HuH-7.5 (cell line): ENCODE measurements around the gene ULK2.

ENCODE experiments used
- DNase-seq: peaks from one replicate; pipeline ENCODE4 v3.0.0; 2011; ENCODE audit warnings: low spot score

ULK2 gene

GRCh38 chr17:19747159-19747719 lies 120.5 kb downstream of the ULK2 start:
- no peak for DNase-seq

GRCh38 chr17:19746517-19746916 lies 121.2 kb downstream of the ULK2 start:
- DNase-seq = no peak

GRCh38 chr17:19744922-19745757 lies 122.6 kb downstream of the ULK2 start:
- DNase-seq = peak; percentile 73

GRCh38 chr17:19744492-19744891 lies 123.2 kb downstream of the ULK2 start:
- DNase-seq = peak; percentile 21

GRCh38 chr17:19743101-19744100 lies 124.3 kb downstream of the ULK2 start:
- DNase-seq = no peak

- no peak for DNase-seq
These were observed 125.2 kb downstream of the ULK2 start for GRCh38 chr17:19742495-19742894.

- DNase-seq = no peak
These were observed 125.8 kb downstream of the ULK2 start for GRCh38 chr17:19741832-19742457.

GRCh38 chr17:19740933-19741332 lies 126.8 kb downstream of the ULK2 start:
- no peak for DNase-seq

- no peak for DNase-seq
These were observed 128.2 kb downstream of the ULK2 start for GRCh38 chr17:19739241-19740201.

GRCh38 chr17:19738757-19739156 lies 129.0 kb downstream of the ULK2 start:
- DNase-seq = no peak

- DNase-seq = no peak
These were observed 129.7 kb downstream of the ULK2 start for GRCh38 chr17:19738073-19738449.

- no peak for DNase-seq
These were observed 130.2 kb downstream of the ULK2 start for GRCh38 chr17:19737305-19738072.

- no peak for DNase-seq
These were observed 131.7 kb downstream of the ULK2 start for GRCh38 chr17:19736071-19736470.

GRCh38 chr17:19733953-19734526 lies 133.7 kb downstream of the ULK2 start:
- peak; percentile 77 for DNase-seq

GRCh38 chr17:19731626-19732025 lies 136.1 kb downstream of the ULK2 start:
- no peak for DNase-seq

- no peak for DNase-seq
These were observed 136.9 kb downstream of the ULK2 start for GRCh38 chr17:19730843-19731242.

- no peak for DNase-seq
These were observed 137.8 kb downstream of the ULK2 start for GRCh38 chr17:19729900-19730299.

GRCh38 chr17:19728084-19728495 lies 139.6 kb downstream of the ULK2 start:
- peak; percentile 75 for DNase-seq

- DNase-seq = no peak
These were observed 140.1 kb downstream of the ULK2 start for GRCh38 chr17:19727501-19728078.
